SKM-1 treated with dmso at 0.1 percent for 144 hours (cell line): ENCODE results near the gene ATP6V0D1.

Experiments
- DNase-seq: peaks from one replicate; lab custom pipeline; 2025; ENCODE audit not compliant: unreplicated experiment; lab: John Stamatoyannopoulos, UW

Gene ATP6V0D1

GRCh38 chr16:67463059-67463458, 17.9 kb downstream of the ATP6V0D1 start:
- DNase-seq: no peak

- no peak for DNase-seq
Measured at GRCh38 chr16:67462279-67462655, 18.7 kb downstream of the ATP6V0D1 start.

- no peak for DNase-seq
Measured at GRCh38 chr16:67461600-67462278, 19.2 kb downstream of the ATP6V0D1 start.

GRCh38 chr16:67460961-67461360, 20.0 kb downstream of the ATP6V0D1 start:
- DNase-seq: no peak

- DNase-seq: no peak
Measured at GRCh38 chr16:67460168-67460567, 20.8 kb downstream of the ATP6V0D1 start.

- DNase-seq: no peak
Measured at GRCh38 chr16:67459861-67460150, 21.2 kb downstream of the ATP6V0D1 start.

- no peak for DNase-seq
Measured at GRCh38 chr16:67459066-67459860, 21.7 kb downstream of the ATP6V0D1 start.

GRCh38 chr16:67458121-67458641, 22.8 kb downstream of the ATP6V0D1 start:
- DNase-seq: no peak

- no peak for DNase-seq
Measured at GRCh38 chr16:67457611-67458010, 23.3 kb downstream of the ATP6V0D1 start.

GRCh38 chr16:67456391-67457081, 24.4 kb downstream of the ATP6V0D1 start:
- DNase-seq: no peak

GRCh38 chr16:67454852-67455251, 26.1 kb downstream of the ATP6V0D1 start:
- DNase-seq: no peak

GRCh38 chr16:67454104-67454503, 26.9 kb downstream of the ATP6V0D1 start:
- no peak for DNase-seq

- no peak for DNase-seq
Measured at GRCh38 chr16:67451704-67452435, 29.1 kb downstream of the ATP6V0D1 start.

GRCh38 chr16:67451061-67451703, 29.8 kb downstream of the ATP6V0D1 start:
- DNase-seq: no peak

- DNase-seq: no peak
Measured at GRCh38 chr16:67449739-67450138, 31.2 kb downstream of the ATP6V0D1 start.

GRCh38 chr16:67449336-67449735, 31.6 kb downstream of the ATP6V0D1 start:
- no peak for DNase-seq

GRCh38 chr16:67448580-67448979, 32.4 kb downstream of the ATP6V0D1 start:
- no peak for DNase-seq

- DNase-seq: peak; percentile 76
Measured at GRCh38 chr16:67447508-67448076, 33.4 kb downstream of the ATP6V0D1 start.

GRCh38 chr16:67446968-67447507, 33.9 kb downstream of the ATP6V0D1 start:
- no peak for DNase-seq
